ENCODE data around the gene AGBL5.

The AGBL5 gene

DNA sequence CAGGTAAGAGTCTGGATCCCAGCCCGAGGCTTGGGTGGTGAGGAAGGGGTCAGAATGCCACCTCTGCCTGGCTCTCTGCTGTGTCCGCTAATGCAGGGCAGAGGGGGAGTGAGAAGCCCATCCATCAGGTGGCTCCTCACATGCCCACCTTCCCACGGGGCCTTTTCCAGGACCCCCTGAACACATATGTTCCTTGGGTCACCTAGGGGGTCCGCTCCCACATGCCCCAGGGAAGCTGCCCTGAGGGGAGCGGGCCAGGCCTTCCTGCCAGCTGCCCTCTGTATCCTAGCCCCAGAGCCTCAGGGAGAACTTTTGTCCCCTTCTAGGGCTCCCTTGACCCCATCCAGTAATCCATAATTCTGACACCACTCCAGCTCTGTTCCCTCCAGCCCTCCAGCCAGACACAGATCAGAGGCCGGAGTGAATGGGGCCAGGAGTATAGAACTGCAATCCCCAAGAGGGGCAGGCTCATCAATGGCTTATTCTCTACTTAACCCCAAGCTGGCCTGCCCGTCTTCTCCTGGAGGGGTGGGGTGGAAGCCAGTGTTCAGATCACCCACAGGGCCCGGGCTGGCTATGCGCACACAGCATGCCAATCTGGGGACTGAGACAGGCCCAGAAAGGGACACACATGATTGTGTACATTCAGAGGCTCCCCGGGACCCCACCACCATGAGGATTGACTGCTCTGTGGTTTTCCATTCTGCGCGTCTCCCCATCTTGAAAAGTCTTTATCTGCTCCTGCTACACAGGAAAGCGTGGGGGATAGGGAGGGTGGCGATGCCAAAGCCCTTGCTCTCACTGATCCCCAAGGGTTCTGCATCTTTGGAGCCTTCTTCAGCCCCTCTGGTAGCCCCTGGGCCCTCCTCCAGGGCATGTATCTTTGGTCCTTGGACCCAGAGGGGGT lies 28.0 kb downstream of the AGBL5 start:
- DNase-seq (ENCODE audit: low read depth), result no peak

DNA sequence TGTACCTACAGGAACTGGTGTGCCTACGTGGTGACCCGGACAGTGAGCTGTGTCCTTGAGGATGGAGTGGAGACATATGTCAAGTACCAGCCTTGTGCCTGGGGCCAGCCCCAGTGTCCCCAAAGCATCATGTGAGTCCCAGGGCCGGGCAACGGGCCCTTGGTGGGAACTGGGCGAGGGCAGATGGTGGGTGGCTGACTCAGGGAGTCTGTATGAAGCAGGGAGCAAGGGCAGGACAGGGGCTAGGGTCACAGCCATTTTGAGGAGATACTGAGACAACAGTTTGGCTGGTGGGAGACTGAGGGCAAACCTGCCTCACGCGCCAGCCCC lies 28.6 kb downstream of the AGBL5 start:
- DNase-seq (ENCODE audit: low read depth), result no peak

DNA sequence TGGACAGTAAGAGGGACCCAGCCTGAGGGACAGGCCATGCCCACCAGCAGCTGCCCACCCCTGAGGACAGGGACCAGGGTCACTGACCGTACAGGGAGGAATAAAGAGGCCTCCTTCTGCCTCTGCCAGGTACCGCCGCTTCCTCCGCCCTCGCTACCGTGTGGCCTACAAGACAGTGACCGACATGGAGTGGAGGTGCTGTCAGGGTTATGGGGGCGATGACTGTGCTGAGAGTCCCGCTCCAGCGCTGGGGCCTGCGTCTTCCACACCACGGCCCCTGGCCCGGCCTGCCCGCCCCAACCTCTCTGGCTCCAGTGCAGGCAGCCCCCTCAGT lies 29.1 kb downstream of the AGBL5 start:
- DNase-seq (ENCODE audit: low read depth), result no peak

DNA sequence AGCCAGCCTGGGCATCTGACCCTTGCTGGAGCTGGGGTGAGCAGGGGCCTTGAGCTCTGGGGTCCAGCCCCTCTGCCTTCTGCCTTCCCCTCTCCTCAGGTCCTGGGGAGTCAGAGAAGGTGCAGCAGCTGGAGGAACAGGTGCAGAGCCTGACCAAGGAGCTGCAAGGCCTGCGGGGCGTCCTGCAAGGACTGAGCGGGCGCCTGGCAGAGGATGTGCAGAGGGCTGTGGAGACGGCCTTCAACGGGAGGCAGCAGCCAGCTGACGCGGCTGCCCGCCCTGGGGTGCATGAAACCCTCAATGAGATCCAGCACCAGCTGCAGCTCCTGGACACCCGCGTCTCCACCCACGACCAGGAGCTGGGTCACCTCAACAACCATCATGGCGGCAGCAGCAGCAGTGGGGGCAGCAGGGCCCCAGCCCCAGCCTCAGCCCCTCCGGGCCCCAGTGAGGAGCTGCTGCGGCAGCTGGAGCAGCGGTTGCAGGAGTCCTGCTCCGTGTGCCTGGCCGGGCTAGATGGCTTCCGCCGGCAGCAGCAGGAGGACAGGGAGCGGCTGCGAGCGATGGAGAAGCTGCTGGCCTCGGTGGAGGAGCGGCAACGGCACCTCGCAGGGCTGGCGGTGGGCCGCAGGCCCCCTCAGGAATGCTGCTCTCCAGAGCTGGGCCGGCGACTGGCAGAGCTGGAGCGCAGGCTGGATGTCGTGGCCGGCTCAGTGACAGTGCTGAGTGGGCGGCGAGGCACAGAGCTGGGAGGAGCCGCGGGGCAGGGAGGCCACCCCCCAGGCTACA lies 30.7 kb downstream of the AGBL5 start:
- DNase-seq (ENCODE audit: low read depth), result no peak

DNA sequence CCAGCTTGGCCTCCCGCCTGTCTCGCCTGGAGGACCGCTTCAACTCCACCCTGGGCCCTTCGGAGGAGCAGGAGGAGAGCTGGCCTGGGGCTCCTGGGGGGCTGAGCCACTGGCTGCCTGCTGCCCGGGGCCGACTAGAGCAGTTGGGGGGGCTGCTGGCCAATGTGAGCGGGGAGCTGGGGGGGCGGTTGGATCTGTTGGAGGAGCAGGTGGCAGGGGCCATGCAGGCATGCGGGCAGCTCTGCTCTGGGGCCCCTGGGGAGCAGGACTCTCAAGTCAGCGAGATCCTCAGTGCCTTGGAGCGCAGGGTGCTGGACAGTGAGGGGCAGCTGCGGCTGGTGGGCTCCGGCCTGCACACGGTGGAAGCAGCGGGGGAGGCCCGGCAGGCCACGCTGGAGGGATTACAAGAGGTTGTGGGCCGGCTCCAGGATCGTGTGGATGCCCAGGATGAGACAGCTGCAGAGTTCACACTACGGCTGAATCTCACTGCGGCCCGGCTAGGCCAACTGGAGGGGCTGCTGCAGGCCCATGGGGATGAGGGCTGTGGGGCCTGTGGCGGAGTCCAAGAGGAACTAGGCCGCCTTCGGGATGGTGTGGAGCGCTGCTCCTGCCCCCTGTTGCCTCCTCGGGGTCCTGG lies 31.4 kb downstream of the AGBL5 start:
- DNase-seq (ENCODE audit: low read depth), result no peak

DNA sequence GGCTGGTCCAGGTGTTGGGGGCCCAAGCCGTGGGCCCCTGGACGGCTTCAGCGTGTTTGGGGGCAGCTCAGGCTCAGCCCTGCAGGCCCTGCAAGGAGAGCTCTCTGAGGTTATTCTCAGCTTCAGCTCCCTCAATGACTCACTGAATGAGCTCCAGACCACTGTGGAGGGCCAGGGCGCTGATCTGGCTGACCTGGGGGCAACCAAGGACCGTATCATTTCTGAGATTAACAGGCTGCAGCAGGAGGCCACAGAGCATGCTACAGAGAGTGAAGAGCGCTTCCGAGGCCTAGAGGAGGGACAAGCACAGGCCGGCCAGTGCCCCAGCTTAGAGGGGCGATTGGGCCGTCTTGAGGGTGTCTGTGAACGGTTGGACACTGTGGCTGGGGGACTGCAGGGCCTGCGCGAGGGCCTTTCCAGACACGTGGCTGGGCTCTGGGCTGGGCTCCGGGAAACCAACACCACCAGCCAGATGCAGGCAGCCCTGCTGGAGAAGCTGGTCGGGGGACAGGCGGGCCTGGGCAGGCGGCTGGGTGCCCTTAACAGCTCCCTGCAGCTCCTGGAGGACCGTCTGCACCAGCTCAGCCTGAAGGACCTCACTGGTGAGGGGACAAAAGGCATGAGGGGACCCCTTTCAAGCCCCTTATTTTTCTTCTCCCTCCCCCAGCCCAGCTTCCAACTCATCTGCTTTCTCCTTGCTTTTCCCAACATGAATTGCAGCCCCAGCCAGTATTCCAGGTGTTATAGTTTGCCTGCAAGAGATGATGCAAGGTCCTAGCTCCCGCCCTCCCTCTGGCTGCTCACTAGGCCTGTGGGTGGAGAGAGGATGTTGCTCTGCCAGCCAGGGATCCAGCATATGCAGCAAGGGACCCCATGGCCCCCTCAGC lies 32.2 kb downstream of the AGBL5 start:
- no peak for DNase-seq (ENCODE audit: low read depth)

DNA sequence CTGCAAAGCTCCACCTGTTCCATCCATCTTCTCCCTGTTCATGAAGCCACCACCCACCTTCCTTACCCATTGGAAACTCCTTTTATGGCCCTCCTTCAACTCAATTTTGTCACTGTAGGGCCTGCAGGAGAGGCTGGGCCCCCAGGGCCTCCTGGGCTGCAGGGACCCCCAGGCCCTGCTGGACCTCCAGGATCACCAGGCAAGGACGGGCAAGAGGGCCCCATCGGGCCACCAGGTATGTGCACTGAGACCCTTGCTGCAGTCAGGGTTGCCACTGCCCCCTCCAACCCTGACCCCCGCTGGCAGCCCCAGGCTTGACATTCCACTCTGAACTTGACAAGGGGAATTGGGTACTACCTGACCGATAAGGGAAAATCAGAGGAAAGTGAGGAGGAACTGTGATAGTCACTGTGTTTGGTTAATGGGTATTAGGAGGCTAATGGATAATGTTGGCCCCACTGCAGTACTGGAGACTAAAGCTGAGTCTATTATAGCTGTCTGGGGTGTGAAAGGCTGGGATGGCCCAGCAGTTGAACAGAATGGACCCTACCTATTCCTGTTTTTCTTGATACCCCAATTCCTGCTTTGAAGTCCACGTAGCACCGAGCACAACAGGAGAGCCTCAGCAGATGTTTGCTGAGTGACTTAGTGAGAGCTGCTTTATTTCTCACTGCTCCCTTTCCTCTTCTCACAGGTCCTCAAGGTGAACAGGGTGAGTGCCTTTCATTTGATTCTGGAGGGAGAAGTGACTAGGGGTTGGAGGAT lies 33.0 kb downstream of the AGBL5 start:
- no peak for DNase-seq (ENCODE audit: low read depth)

DNA sequence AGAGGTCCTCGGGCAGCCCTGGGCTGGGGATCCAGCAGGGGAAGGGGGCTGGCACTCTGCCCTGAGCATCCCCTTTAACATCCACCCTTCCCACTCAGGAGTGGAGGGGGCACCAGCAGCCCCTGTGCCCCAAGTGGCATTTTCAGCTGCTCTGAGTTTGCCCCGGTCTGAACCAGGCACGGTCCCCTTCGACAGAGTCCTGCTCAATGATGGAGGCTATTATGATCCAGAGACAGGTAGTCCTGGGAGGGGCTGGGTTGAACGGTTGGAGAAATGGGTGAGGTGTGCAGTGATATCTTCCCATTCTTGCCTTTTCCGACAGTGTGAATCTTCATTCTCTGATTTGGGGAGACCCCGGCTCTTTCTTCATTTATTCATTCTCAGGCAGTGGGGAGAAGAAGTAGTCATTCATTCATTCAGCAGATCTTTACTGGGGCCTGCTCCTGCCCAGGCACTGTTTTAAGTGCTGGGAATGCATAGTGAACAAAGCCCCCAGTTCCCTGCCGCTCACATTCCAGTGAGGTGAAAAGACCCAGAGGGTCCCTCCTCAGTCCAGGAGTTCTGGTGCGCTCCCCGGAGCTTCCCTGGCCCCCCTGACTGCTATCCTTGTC lies 33.7 kb downstream of the AGBL5 start:
- no peak for DNase-seq (ENCODE audit: low read depth)

DNA sequence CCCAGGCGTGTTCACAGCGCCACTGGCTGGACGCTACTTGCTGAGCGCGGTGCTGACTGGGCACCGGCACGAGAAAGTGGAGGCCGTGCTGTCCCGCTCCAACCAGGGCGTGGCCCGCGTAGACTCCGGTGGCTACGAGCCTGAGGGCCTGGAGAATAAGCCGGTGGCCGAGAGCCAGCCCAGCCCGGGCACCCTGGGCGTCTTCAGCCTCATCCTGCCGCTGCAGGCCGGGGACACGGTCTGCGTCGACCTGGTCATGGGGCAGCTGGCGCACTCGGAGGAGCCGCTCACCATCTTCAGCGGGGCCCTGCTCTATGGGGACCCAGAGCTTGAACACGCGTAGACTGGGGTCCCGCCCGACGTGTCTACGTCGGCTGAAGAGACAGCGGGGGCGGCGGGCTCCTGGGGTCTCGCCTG lies 34.2 kb downstream of the AGBL5 start:
- peak; percentile 47 for DNase-seq (ENCODE audit: low read depth)

DNA sequence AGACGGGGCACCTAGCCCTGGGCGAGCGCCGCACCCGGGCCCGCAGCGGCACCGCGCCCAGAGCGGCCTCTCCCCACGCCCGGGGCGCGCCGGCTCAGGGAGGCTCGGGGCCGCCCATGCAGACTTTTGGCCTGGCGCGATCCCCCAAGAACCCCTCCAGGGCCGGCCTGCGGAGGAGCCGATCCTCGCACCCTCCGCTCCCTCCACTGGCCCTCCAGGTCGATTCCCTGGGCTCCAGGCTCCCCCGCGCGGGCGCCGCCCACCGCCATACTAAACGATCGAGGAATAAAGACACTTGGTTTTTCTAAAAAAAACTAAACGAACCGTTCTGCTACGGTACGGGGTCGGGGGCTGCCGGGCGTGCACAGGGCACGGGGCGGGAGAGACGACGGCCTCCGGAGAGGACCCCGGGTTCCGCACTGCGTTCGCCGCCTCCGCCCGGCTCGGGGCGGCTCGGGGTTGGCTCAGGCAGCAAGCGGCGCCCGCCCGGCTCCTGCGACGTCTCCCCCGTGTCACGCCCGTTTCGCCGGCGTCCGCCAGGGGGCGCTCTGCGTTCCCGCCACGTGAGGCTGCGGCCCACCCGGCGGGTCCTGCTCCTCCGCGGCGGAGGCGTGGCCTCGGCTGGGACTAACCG lies 34.7 kb downstream of the AGBL5 start:
- DNase-seq (ENCODE audit: low read depth), result peak; percentile 79

DNA sequence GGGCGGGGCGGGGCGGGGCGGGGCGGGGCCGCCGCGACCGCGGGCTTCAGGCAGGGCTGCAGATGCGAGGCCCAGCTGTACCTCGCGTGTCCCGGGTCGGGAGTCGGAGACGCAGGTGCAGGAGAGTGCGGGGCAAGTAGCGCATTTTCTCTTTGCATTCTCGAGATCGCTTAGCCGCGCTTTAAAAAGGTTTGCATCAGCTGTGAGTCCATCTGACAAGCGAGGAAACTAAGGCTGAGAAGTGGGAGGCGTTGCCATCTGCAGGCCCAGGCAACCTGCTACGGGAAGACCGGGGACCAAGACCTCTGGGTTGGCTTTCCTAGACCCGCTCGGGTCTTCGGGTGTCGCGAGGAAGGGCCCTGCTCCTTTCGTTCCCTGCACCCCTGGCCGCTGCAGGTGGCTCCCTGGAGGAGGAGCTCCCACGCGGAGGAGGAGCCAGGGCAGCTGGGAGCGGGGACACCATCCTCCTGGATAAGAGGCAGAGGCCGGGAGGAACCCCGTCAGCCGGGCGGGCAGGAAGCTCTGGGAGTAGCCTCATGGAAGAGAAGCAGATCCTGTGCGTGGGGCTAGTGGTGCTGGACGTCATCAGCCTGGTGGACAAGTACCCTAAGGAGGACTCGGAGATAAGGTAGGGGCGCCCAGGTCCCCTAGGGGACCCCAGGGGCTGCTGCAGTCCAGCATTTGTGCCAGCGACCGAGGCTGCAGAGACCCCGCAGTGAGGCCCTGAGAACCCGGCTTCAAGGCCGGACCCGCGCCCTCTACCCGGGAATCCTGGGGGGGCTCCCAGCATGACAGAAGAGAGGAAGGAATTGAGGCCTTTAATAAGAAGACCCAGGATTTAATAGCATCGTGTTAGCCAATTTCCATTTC lies 35.5 kb downstream of the AGBL5 start, which contains the start of gene KHK:
KHK (plus strand) TSS at position 49 of the 870 bp plus-strand sequence; CDS start at position 537, 488 bp downstream.
- no peak for DNase-seq (ENCODE audit: low read depth)

DNA sequence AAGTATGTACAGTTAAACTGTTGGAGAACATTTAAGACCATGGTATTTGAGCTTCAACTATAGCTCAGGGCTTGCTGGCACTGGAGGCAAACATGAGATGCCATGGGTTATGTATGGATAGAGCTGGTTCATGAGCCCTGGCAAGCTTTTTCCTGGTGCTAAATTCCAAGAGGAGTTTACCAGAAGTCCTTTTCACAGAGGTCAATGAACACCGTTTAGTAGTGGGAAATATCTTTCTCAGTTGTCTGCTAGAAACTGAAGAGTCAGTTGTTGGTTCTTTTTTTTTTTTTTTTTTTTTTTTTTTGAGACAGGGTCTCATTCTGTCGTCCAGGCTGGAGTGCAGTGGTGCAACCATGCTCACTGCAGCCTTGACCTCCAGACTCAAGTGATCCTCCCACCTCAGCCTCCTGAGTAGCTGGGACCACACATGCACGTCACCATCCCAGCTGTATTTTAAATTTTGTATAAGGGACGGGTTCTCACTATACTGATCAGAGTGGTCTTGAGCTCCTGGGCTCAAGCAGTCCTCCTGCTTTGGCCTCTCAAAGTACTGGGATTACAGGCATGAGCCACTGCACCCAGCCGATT lies 36.4 kb downstream of the AGBL5 start:
- DNase-seq (ENCODE audit: low read depth), result no peak

DNA sequence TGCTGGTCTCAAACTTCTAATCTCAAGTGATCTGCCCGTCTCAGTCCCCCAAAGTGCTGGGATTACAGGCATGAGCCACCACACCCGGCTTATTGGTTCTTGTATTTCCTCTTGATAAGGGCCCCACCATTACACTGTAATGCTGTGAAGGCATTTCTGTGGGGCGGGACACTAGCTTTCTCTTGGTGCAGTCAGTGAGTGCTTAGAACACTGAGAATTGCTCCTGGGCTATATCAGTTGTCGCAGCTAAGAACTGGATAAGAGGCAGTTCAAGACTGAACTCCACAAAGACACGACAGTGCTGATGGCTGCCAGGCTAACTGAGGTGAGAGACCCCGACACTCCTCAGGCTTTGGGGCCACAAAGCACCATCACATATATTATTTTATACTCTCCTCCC lies 37.2 kb downstream of the AGBL5 start:
- DNase-seq (ENCODE audit: low read depth), result no peak

DNA sequence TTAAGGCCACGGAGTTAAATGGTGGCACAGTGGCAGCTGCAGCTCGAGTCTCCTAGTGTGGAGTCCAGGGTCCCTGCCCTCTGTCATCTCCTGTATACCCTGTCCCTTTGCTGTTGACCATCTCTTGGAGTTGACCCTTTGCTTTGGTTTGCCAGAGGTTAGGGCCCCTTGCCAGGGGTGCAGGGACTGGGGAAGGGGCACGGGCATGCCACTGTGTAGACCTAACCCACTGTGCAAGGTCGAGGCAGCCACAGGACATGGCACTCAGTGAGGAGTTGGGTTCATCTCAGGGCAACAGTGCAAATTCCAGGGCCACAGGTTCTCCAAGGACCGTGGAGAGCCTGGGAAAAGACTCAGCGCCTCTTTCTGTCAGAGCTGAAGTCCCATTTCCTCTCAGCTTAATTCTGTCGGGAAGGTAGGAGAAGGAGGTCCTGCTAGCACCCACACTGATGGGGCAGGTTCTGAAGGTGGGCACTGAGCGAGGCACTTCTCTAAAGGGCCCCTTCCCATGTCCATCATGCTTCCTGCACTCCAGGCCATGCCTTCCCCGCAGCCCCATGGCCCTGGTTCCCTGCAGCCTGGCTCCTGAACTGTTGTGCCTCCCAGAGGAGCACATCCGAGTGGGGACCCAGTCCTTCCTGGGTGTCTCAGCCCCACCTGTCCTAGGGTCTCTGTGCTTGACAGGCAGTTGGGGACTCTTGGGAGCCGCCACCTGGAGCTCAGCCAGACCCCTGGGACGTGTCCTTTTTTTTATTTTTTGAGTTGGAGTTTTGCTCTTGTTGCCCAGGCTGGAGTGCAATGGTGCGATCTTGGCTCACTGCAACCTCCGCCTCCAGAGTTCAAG lies 37.9 kb downstream of the AGBL5 start:
- DNase-seq (ENCODE audit: low read depth), result no peak

DNA sequence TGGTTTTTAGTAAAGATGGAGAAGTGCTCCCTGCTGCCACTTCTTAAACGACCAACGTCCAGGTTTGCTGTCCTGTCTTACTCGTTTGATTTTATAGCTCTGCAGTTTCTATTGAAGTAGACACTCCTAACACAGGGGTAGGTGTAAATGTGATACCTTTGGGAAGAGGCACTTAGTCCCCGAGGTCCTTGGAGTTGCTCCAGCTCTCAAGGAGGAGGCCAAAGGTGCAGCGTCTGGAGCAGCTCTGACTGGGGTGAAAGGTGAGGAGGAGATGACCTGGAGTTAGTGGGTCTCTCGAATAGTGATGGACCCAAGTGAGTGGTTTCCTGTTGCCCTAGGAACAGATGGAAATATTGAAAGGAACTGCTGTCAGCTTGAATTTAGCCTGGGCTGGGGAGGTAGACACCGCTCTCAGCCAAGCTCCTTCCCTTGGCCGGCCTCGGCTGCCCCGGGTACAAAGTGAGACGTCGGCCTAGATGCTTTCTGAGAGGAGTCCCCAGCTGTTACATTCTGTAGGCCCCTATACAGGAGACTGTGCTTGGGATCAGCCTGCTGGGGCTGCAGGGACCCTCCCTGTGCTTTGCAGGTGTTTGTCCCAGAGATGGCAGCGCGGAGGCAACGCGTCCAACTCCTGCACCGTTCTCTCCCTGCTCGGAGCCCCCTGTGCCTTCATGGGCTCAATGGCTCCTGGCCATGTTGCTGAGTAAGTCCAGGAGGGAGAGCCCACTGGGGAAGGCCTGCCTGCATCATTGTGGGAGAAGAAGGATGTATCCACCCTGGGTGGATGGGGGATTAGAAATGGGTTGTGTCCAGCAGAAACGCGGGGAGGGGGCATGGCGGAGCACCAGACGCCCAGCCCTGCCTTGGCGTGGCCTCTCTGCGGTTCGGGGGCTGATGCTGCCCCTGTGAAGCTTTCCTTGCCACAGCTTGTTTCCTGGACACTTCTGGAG lies 40.6 kb downstream of the AGBL5 start:
- no peak for DNase-seq (ENCODE audit: low read depth)

DNA sequence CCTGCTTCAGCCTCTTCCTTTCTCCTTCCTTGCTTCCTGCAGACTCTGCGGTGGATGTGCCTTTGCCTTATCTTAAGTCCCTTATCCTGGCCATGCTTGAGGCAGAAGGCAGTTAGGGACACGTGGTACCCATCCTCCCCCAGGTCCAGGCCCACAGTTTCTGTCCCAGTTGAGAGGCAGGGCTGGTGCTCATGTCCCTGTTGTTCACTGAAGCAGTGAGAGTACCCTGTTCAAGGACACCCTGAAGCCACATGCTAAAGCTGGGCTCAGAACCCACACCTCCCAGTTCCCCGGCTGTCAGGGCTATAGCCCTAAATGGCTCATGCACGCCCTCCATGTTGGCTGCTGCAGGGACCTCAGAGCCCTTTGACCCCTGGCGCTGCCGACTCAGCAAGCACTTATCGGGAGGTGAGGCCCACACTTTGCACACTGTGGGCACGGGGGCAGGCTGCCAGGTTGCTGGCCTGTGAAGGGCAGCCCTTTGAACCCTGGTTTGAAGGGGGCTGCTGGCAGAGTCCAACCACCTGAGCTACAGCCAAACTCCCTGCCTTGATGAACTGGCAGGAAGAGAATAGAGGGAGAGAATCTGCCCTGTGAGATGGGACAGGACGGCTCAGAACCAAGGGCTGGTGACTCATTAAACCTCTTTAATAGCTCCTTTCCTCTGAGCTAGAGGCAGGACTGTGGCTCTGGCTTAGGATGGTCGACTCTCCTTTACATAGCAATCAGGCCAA lies 41.4 kb downstream of the AGBL5 start:
- DNase-seq (ENCODE audit: low read depth), result no peak

Measured in stromal cell of bone marrow (primary cell).